SK-N-DZ (cell line): Measurements from ENCODE around the gene LGR5.
"Not testable (repeated sequence)": the region's sequence is repeated elsewhere in the genome, so short reads cannot be mapped to it uniquely, and the experiment has no call there.

ENCODE experiments used
- DNase-seq: peaks from one replicate; pipeline ENCODE4 v3.0.0-alpha.2; 2015; ENCODE audit warnings: low spot score

The LGR5 gene

DNA sequence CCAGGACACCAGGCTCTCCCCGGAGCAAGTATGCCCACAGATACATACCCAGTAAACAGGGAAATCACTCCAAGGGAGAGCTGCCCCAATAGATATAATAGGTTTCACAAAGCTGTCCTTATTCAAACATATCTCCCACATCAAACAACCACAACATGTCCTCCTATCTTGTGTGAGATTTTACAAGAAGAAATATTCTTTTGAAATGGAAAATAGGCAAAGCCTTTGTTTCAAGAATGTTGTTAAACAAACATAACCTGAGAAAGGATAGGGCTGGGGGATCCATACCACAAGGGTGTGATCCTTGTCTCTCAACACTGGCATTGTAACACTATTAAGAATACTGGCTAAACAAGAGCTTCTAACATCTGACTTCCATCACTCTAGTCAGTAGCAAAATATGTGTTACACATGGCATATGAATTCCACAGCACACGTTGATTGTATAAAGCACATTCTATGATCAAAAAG is 32.9 kb downstream of the LGR5 start:
- no peak for DNase-seq

DNA sequence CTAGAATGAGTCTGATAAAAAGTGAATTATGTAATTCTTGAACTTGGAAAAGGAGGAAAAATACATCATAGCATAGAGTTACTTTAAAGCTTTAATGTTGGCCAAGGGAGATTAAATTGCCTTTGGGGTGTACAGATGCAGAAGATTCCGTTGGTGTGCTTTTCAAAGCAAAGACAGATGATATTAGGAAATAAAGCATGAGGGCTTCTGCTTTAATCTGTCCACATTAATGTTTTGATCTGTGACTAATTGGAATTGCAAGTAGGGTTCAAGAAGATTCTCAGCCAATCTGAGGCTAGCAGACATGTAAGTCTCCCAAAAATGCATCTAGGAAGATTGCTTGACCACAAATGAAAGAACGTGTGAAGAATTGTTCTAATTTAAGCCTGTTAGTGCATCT is 35.2 kb downstream of the LGR5 start:
- no peak for DNase-seq

DNA sequence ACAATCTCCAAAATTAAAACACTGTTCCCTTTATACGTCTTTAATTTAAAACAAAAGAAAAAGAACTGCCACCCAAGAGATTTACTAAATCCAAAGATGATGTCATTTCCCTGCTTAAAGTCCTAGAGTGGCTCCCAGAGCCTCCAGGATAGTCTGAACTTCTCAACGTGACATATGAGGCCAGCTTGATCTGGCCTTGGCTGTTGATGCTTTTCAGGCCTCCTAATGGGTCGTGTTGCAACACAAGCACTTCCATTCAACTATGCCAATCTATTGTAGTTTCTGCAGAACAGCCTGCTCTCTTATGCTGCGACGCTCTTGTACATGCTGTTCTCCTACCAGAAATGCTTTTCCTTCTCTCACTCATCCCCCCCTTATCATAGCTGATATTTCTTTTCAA is 35.7 kb downstream of the LGR5 start:
- DNase-seq: no peak

DNA sequence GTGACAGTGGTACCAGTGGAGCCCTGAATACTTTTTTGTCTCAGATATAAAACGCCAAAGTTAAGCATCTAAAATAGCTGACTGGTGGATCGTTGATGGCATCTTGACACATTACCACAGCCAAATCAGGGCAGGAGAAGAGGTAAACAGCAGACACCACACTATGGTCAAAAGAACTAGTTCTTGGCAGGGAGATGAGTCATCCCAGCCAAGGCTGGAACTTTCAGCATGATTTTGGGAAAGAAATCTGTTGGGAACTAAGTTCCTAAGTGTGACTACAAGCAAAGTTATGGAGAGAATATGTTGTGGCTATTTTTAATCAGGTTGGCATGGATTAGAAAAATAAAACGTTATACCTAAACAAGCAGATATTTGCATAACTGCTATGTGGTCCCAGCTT is 36.9 kb downstream of the LGR5 start:
- no peak for DNase-seq

- no peak for DNase-seq
Measured at GRCh38 chr12:71477609-71478008, 38.0 kb downstream of the LGR5 start.

GRCh38 chr12:71478270-71478669 is 38.7 kb downstream of the LGR5 start:
- DNase-seq: no peak

GRCh38 chr12:71484272-71484905 is 44.8 kb downstream of the LGR5 start:
- DNase-seq: no peak

DNA sequence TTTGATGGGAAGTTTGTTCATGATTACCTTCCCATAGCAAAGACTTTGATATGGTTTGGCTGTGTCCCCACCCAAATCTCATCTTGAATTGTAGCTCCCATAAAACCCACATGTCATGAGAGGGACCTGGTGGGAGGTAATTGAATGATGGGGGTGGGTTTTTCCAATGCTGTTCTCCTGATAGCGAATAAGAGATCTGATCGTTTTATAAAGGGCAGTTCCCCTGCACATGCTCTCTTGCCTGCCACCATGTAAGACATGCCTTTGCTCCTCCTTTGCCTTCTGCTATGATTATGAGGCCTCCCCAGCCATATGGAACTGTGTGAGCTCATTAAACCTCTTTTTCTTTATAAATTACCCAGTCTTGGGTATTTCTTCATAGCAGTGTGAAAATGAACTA is 51.2 kb downstream of the LGR5 start:
- not testable (repeated sequence) for DNase-seq

- DNase-seq: no peak
Measured at GRCh38 chr12:71492604-71493003, 53.0 kb downstream of the LGR5 start.

- DNase-seq: no peak
Measured at GRCh38 chr12:71499834-71500233, 60.2 kb downstream of the LGR5 start.

GRCh38 chr12:71503579-71504391 is 64.2 kb downstream of the LGR5 start:
- DNase-seq: no peak

DNA sequence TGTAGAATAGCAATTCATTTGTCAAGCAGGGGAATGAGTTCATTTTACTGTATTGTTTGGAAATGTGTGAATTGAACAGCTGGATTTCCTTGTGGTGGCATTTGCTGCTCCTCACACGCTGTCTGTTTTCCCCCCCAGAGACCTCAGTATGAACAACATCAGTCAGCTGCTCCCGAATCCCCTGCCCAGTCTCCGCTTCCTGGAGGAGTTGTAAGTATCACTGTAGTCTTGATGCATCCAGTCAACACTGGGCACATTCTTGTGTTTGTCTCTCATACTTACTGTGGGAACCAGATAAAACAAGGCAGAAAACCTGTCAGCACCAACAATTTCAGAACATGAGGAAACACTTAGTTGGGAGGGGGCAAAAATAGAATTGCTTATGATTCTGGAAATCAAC is 64.9 kb downstream of the LGR5 start:
- no peak for DNase-seq

DNA sequence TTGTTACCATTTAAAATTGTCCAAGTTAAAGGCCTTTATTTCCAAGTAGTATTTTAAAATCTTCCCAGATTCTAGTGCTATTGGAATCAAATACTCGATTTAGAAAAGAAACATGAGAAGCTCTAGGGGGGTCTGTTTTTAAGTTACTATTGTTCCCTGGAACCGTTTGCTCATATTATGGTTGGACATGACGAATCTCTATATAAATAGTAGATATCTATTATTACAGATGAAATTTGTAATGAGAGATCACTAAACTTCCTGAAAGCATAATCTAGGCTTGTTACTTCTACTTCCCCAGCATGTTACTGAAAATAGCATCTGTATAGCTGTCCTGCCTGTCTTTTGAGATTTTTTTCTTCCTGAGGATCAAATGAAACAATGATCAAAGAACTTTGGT is 70.1 kb downstream of the LGR5 start:
- no peak for DNase-seq

GRCh38 chr12:71517145-71517846 is 77.7 kb downstream of the LGR5 start:
- no peak for DNase-seq

DNA sequence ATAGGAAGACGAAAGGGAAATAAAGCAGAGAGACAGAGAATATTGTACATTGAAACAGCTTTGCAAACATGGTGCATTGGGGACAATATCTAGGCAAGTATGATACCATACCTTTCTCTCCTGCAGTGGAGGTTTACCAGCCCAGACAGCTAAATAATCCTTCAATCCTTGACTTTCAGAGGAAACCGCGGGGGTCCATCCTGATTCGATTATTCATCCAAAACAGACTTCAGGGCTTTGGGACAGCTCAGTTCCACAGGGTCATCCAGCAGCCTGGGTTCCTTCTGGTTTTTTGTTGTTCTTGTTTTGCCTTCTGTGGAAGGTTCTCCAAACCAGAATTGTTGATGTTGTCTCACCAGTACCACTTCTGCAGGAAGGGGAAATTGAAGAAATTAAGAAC is 81.5 kb downstream of the LGR5 start:
- no peak for DNase-seq

GRCh38 chr12:71524626-71525025 is 85.0 kb downstream of the LGR5 start:
- DNase-seq: no peak

GRCh38 chr12:71533703-71534102 is 94.1 kb downstream of the LGR5 start:
- no peak for DNase-seq

- DNase-seq: no peak
Measured at GRCh38 chr12:71536279-71536938, 96.8 kb downstream of the LGR5 start.

GRCh38 chr12:71536939-71537622 is 97.5 kb downstream of the LGR5 start:
- DNase-seq: no peak

DNA sequence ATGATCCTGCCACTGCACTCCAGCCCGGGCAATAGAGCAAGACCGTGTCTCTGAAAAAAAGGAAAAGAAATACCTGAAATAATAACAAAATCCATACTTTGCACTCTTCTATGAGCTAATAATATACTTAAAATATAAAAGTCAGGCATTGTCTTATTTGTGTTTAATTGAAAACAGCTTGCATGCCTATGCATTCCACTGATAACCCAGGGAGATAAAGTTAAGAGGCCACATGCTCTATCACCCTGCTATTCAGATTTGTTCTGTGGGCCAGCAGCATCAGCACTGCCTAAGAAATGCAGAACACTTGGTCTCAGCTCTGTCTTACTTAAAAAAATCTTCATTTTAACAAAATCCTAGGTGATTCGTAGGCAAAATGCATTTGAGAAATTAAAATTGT is 99.2 kb downstream of the LGR5 start:
- DNase-seq: no peak

DNA sequence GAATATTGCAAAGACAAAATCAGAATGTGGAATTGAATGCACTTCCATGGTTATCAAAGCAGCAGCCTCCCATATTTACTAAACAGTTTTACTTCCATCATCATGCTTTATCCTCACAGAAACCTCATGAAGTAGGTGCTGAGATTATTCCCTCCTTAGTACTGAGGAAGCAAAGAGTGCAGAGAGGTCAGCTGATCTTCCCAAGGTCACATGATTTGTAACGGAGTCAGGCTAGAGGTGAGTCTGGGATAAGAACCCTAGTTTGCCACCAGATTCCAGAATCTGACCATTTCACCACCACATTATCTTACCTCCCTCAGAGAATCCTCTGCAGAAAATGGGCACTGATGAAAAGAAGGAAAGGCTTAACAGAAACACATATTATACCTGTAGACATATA is 102.0 kb downstream of the LGR5 start:
- DNase-seq: no peak
